A673 (cell line): ENCODE measurements around the gene SRPRB.

ENCODE experiments used
- EZH2 ChIP-seq: fragments of 200-600 bp; sonication (generic); IDR thresholded peaks from 2 replicates; pipeline ENCODE4 v1.6.1; 2017; ENCODE audit warnings: borderline replicate concordance, low read depth, mild to moderate bottlenecking, mixed read lengths, antibody characterized with exemption, low read length; ENCODE audit not compliant: poor library complexity, severe bottlenecking
- TF ChIP-seq, protein P1 (sequence below): fragments of 300-800, 200-600 bp; sonication (generic); conservative IDR thresholded peaks from 2 replicates; pipeline ENCODE4 v1.5.1; 2017; ENCODE audit warnings: low read depth, mild to moderate bottlenecking, antibody characterized with exemption, low read length, moderate library complexity, mixed read lengths

DNA sequence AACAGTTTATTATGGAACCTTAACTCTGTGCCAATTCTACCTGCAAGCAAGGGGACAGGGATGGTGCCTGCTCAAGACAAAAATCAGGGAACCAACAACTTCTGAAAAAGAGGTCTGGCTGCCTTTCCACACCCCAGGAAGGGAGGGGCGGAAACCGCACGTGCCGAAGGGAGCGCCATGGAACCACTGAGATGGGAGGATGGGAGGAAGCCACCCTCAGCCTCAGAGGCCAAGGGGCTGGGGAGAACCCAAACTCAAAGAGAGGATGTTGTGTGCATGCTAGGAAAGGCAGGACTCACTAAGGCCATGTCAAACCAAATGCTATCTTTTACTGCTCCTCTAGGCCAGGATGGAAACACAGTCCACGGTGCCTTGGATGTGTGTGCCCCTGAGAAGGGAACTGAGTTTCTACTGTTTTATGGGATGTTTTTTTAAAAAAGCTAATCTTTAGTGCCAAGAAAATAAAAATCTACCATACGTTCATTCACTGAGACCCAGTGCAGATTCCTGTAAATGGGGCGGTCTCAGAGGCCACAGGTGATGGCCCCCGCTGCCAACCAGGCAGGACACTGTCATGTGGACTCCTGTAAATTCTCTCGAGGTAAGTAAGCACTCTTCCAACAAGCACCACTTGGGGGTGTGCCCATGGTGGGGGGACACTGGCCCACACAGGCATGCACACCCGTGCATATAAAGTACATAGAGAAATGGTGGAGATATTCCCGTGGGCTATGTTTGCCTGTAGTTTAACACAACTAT, 20.5 kb downstream of the SRPRB start:
- TF ChIP-seq, protein P1, sequence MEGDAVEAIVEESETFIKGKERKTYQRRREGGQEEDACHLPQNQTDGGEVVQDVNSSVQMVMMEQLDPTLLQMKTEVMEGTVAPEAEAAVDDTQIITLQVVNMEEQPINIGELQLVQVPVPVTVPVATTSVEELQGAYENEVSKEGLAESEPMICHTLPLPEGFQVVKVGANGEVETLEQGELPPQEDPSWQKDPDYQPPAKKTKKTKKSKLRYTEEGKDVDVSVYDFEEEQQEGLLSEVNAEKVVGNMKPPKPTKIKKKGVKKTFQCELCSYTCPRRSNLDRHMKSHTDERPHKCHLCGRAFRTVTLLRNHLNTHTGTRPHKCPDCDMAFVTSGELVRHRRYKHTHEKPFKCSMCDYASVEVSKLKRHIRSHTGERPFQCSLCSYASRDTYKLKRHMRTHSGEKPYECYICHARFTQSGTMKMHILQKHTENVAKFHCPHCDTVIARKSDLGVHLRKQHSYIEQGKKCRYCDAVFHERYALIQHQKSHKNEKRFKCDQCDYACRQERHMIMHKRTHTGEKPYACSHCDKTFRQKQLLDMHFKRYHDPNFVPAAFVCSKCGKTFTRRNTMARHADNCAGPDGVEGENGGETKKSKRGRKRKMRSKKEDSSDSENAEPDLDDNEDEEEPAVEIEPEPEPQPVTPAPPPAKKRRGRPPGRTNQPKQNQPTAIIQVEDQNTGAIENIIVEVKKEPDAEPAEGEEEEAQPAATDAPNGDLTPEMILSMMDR: no peak
- TF ChIP-seq EZH2: no peak
